ENCODE data around the gene SH3PXD2A. TPM values are rescaled to one million over a fixed set of nuclear protein-coding genes. Genes with fewer than 3 reads are reported as not detected.

Gene SH3PXD2A
- total RNA-seq, 1 experiment from 2014 or later, result 13.2 TPM

GRCh38 chr10:103869336-103869735, 14.0 kb upstream of the SH3PXD2A start:
- no peak for TF ChIP-seq CTCF (IDR thresholded peaks at IDR 0.05; ENCODE audit: unreplicated experiment)
- Mint-ChIP-seq H3K36me3 (ENCODE audit: insufficient read depth, unreplicated experiment) (no peaks in the 10 kb centered on the region), H3K4me1 (ENCODE audit: insufficient read depth, unreplicated experiment) (peaks cover 29% of the 10 kb centered on the region), H3K27me3 (ENCODE audit: insufficient read depth, unreplicated experiment) (no peaks in the 10 kb centered on the region), H3K4me3 (ENCODE audit: unreplicated experiment) (no peak overlapping the region), H3K9me3 (ENCODE audit: unreplicated experiment) (peaks cover 7% of the 10 kb centered on the region), H3K27ac (ENCODE audit: low read depth, unreplicated experiment) (peak overlapping the region; percentile 97)
- no peak for DNase-seq (ENCODE audit: unreplicated experiment)
- intact Hi-C loops (cut with micrococcal nuclease), result no loop called here
- BruUV-seq (replicated peaks), result no TSS peak
- ChIA-PET CTCF (interaction anchor here (0.6 to 8.4 kb wide), 8 partner anchors 9 to 183 kb away, joined by 3 to 106 read pairs (median 4); no protein-coding TSS in a partner anchor), POLR2A (interaction anchor here (0.7 to 9.5 kb wide), 17 partner anchors 8 to 1092 kb away, joined by 3 to 315 read pairs (median 8); partner anchors contain the start of genes SFR1, SH3PXD2A and STN1)

GRCh38 chr10:103868200-103868599, 12.8 kb upstream of the SH3PXD2A start:
- ChIA-PET CTCF (interaction anchor here (0.6 to 8.4 kb wide), 7 partner anchors 16 to 166 kb away, joined by 3 to 106 read pairs (median 3); no protein-coding TSS in a partner anchor), POLR2A (interaction anchor here (1.0 to 9.5 kb wide), 7 partner anchors 15 to 155 kb away, joined by 3 to 315 read pairs (median 6); partner anchors contain the start of gene SH3PXD2A)
- Mint-ChIP-seq H3K27ac (ENCODE audit: low read depth, unreplicated experiment) (no peak overlapping the region), H3K27me3 (ENCODE audit: insufficient read depth, unreplicated experiment) (no peaks in the 10 kb centered on the region), H3K36me3 (ENCODE audit: insufficient read depth, unreplicated experiment) (no peaks in the 10 kb centered on the region), H3K4me3 (ENCODE audit: unreplicated experiment) (no peak overlapping the region), H3K9me3 (ENCODE audit: unreplicated experiment) (peaks cover 7% of the 10 kb centered on the region), H3K4me1 (ENCODE audit: insufficient read depth, unreplicated experiment) (peaks cover 29% of the 10 kb centered on the region)
- no peak for DNase-seq (ENCODE audit: unreplicated experiment)
- no peak for TF ChIP-seq CTCF (IDR thresholded peaks at IDR 0.05; ENCODE audit: unreplicated experiment)
- no TSS peak for BruUV-seq (replicated peaks)
- intact Hi-C loops (cut with micrococcal nuclease), result no loop called here

- peaks cover 16% of the 10 kb centered on the region for H3K4me1 Mint-ChIP-seq (ENCODE audit: insufficient read depth, unreplicated experiment)
- intact Hi-C loops (cut with micrococcal nuclease), result no loop called here
- no peak overlapping the region for H3K4me3 Mint-ChIP-seq (ENCODE audit: unreplicated experiment)
- H3K27me3 Mint-ChIP-seq (ENCODE audit: insufficient read depth, unreplicated experiment), result no peaks in the 10 kb centered on the region
- POLR2A ChIA-PET, result interaction anchor here (1.0 to 3.1 kb wide), 5 partner anchors 9 to 149 kb away, joined by 3 to 40 read pairs (median 6); no protein-coding TSS in a partner anchor
- peaks cover 7% of the 10 kb centered on the region for H3K9me3 Mint-ChIP-seq (ENCODE audit: unreplicated experiment)
- no TSS peak for BruUV-seq (replicated peaks)
- H3K27ac Mint-ChIP-seq (ENCODE audit: low read depth, unreplicated experiment), result no peak overlapping the region
- H3K36me3 Mint-ChIP-seq (ENCODE audit: insufficient read depth, unreplicated experiment), result no peaks in the 10 kb centered on the region
- DNase-seq (ENCODE audit: unreplicated experiment), result peak; percentile 47
- no peak for TF ChIP-seq CTCF (IDR thresholded peaks at IDR 0.05; ENCODE audit: unreplicated experiment)
- CTCF ChIA-PET, result interaction anchor here (0.8 to 6.5 kb wide), 3 partner anchors 26 to 151 kb away, joined by 3 to 37 read pairs (median 7); no protein-coding TSS in a partner anchor
These were observed 6.1 kb upstream of the SH3PXD2A start for GRCh38 chr10:103861505-103861904.

- H3K4me3 Mint-ChIP-seq (ENCODE audit: unreplicated experiment), result no peak overlapping the region
- CTCF ChIA-PET, result interaction anchor here (0.6 to 3.7 kb wide), 19 partner anchors 10 to 270 kb away, joined by 3 to 30 read pairs (median 4); no protein-coding TSS in a partner anchor
- H3K4me1 Mint-ChIP-seq (ENCODE audit: insufficient read depth, unreplicated experiment), result peaks cover 18% of the 10 kb centered on the region
- TF ChIP-seq CTCF (IDR thresholded peaks at IDR 0.05; ENCODE audit: unreplicated experiment), result peak; percentile 71
- no peaks in the 10 kb centered on the region for H3K36me3 Mint-ChIP-seq (ENCODE audit: insufficient read depth, unreplicated experiment)
- no TSS peak for BruUV-seq (replicated peaks)
- H3K27ac Mint-ChIP-seq (ENCODE audit: low read depth, unreplicated experiment), result no peak overlapping the region
- POLR2A ChIA-PET, result interaction anchor here (1.2 kb wide), 1 partner anchor 12 kb away, joined by 6 read pairs; no protein-coding TSS in a partner anchor
- no peaks in the 10 kb centered on the region for H3K9me3 Mint-ChIP-seq (ENCODE audit: unreplicated experiment)
- intact Hi-C loops (cut with micrococcal nuclease), result loop anchor here (1.0 to 10.0 kb wide), 4 partner anchors 25 to 265 kb away; no protein-coding TSS in a partner anchor
- DNase-seq (ENCODE audit: unreplicated experiment), result peak; percentile 77
- H3K27me3 Mint-ChIP-seq (ENCODE audit: insufficient read depth, unreplicated experiment), result no peaks in the 10 kb centered on the region
These were observed 4.0 kb upstream of the SH3PXD2A start for GRCh38 chr10:103859161-103860086.

All from MCF 10A (cell line).